ENCODE data around the gene CRLF2.
"Not testable (repeated sequence)": the region's sequence is repeated elsewhere in the genome, so short reads cannot be mapped to it uniquely, and the experiment has no call there.

The CRLF2 gene

DNA sequence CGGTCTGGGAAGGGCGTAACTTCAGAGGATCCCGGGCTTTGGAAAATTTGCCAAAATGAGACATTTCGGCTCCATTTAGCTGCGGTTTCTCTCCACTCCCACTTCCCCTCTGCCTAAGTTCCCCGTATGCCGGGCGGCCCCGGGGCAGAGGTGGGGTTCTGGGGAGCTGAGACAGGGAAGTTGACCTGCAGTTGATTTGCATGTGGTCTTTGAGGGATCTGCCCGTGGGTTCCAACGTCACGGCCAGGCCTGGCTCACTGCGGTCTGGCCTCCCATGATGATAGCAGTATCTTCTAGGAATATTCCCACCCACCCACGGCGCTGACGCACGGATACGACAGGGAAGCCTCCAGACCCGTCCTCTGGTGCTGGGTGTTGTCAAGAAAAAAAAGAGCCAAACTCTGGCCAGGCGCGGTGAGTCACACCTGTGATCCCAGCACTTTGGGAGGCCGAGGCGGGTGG lies 27.3 kb upstream of the CRLF2 start:
- no peaks in the 10 kb centered on the region for H3K79me2 ChIP-seq (ENCODE audit: insufficient read depth, low read length)
- no peak overlapping the region for H2AFZ ChIP-seq (ENCODE audit: low read length)
- peaks cover 4% of the 10 kb centered on the region for H3K4me1 ChIP-seq (ENCODE audit: insufficient read depth, low read length, poor library complexity, severe bottlenecking)
- TF ChIP-seq, protein P1, sequence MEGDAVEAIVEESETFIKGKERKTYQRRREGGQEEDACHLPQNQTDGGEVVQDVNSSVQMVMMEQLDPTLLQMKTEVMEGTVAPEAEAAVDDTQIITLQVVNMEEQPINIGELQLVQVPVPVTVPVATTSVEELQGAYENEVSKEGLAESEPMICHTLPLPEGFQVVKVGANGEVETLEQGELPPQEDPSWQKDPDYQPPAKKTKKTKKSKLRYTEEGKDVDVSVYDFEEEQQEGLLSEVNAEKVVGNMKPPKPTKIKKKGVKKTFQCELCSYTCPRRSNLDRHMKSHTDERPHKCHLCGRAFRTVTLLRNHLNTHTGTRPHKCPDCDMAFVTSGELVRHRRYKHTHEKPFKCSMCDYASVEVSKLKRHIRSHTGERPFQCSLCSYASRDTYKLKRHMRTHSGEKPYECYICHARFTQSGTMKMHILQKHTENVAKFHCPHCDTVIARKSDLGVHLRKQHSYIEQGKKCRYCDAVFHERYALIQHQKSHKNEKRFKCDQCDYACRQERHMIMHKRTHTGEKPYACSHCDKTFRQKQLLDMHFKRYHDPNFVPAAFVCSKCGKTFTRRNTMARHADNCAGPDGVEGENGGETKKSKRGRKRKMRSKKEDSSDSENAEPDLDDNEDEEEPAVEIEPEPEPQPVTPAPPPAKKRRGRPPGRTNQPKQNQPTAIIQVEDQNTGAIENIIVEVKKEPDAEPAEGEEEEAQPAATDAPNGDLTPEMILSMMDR (conservative IDR thresholded peaks at IDR 0.05; ENCODE audit: low read length), result no peak
- no peak for TF ChIP-seq EZH2phosphoT487 (IDR thresholded peaks at IDR 0.05; ENCODE audit: borderline replicate concordance)
- no peaks in the 10 kb centered on the region for H3F3A ChIP-seq (ENCODE audit: low read depth)
- no peak overlapping the region for H3K4me3 ChIP-seq (ENCODE audit: low read length, poor library complexity, severe bottlenecking)
- no peaks in the 10 kb centered on the region for H3K36me3 ChIP-seq (ENCODE audit: insufficient read depth, low read length)
- H3K9ac ChIP-seq (ENCODE audit: low read depth, low read length, poor library complexity, severe bottlenecking), result no peak overlapping the region
- H3K4me2 ChIP-seq (ENCODE audit: low read depth, low read length, poor library complexity, severe bottlenecking), result no peak overlapping the region
- no peaks in the 10 kb centered on the region for H3K9me3 ChIP-seq (ENCODE audit: insufficient read depth, low read depth, low read length)
- no peaks in the 10 kb centered on the region for H4K20me1 ChIP-seq (ENCODE audit: insufficient read depth, low read length, poor library complexity, severe bottlenecking)
- no peaks in the 10 kb centered on the region for H3K9me2 ChIP-seq (replicated peaks; ENCODE audit: low read depth, low read length)
- H3K27me3 ChIP-seq (ENCODE audit: insufficient read depth, low read length, poor library complexity, severe bottlenecking), result no peaks in the 10 kb centered on the region

DNA sequence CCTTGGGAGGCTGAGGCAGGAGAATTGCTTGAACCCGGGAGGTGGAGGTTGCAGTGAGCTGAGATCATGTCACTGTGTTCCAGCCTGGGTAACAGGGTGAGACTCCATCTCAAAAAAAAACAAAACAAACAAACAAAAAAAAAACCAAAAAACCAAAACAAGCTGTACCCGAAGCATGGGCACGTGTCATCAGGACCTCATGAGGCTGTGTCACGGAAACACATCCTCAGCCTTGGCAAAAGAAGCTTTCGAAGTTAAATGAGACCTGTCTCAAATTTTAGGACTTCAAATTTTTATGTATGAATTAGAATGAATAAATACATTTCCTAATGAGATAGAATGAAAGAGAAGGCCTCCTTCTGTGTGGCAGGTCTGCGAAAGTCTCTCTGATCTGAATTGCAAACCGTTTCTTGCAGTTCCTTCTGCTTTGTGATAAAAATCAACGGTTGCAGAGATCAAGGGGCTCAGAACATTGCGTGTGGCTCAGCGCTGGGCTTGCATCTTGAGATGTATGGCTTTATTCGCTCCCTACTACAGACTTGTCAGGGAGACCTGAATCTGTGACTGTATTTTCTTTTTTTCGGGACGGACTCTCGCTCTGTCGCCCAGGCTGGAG lies 19.5 kb upstream of the CRLF2 start:
- peak overlapping the region; percentile 41 for H3K4me3 ChIP-seq (ENCODE audit: low read length, poor library complexity, severe bottlenecking)
- H2AFZ ChIP-seq (ENCODE audit: low read length), result no peak overlapping the region; the same call in 1 of the 2 replicates
- H3K9me2 ChIP-seq (replicated peaks; ENCODE audit: low read depth, low read length), result no peaks in the 10 kb centered on the region
- H3K4me1 ChIP-seq (ENCODE audit: insufficient read depth, low read length, poor library complexity, severe bottlenecking), result peaks cover 8% of the 10 kb centered on the region
- H3K79me2 ChIP-seq (ENCODE audit: insufficient read depth, low read length), result no peaks in the 10 kb centered on the region
- H3K36me3 ChIP-seq (ENCODE audit: insufficient read depth, low read length), result no peaks in the 10 kb centered on the region
- H4K20me1 ChIP-seq (ENCODE audit: insufficient read depth, low read length, poor library complexity, severe bottlenecking), result no peaks in the 10 kb centered on the region
- TF ChIP-seq, protein P1 (conservative IDR thresholded peaks at IDR 0.05; ENCODE audit: low read length), result no peak
- TF ChIP-seq EZH2phosphoT487 (IDR thresholded peaks at IDR 0.05; ENCODE audit: borderline replicate concordance), result no peak
- H3K27me3 ChIP-seq (ENCODE audit: insufficient read depth, low read length, poor library complexity, severe bottlenecking), result no peaks in the 10 kb centered on the region
- no peaks in the 10 kb centered on the region for H3F3A ChIP-seq (ENCODE audit: low read depth)
- peak overlapping the region; percentile 69 for H3K9ac ChIP-seq (ENCODE audit: low read depth, low read length, poor library complexity, severe bottlenecking)
- no peaks in the 10 kb centered on the region for H3K9me3 ChIP-seq (ENCODE audit: insufficient read depth, low read depth, low read length)
- peak overlapping the region; percentile 42 for H3K4me2 ChIP-seq (ENCODE audit: low read depth, low read length, poor library complexity, severe bottlenecking)

DNA sequence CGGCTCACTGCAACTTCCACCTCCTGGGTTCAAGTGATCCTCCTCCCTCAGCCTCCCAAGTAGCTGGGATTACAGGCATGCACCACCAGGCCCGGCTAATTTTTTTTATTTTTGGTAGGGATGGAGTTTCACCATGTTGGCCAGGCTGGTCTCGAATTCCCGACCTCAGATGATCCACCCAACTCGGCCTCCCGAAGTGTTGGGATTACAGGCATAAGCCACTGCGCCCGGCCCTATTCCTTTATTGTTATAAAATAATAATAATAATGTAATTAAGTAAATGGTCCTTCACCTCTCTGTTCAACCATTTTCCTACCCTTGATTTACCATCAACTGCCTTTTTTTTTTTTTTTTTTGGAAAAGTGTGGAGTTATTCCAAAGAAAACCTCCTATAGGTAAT lies 15.7 kb upstream of the CRLF2 start:
- H3K4me2 ChIP-seq (ENCODE audit: low read depth, low read length, poor library complexity, severe bottlenecking); H3K4me1 ChIP-seq (ENCODE audit: insufficient read depth, low read length, poor library complexity, severe bottlenecking); H3K9me2 ChIP-seq (replicated peaks; ENCODE audit: low read depth, low read length); H3K9ac ChIP-seq (ENCODE audit: low read depth, low read length, poor library complexity, severe bottlenecking); H3F3A ChIP-seq (ENCODE audit: low read depth); H3K79me2 ChIP-seq (ENCODE audit: insufficient read depth, low read length); H3K27me3 ChIP-seq (ENCODE audit: insufficient read depth, low read length, poor library complexity, severe bottlenecking); H3K36me3 ChIP-seq (ENCODE audit: insufficient read depth, low read length); H4K20me1 ChIP-seq (ENCODE audit: insufficient read depth, low read length, poor library complexity, severe bottlenecking); H2AFZ ChIP-seq (ENCODE audit: low read length); H3K4me3 ChIP-seq (ENCODE audit: low read length, poor library complexity, severe bottlenecking); H3K9me3 ChIP-seq (ENCODE audit: insufficient read depth, low read depth, low read length): not testable (repeated sequence)

DNA sequence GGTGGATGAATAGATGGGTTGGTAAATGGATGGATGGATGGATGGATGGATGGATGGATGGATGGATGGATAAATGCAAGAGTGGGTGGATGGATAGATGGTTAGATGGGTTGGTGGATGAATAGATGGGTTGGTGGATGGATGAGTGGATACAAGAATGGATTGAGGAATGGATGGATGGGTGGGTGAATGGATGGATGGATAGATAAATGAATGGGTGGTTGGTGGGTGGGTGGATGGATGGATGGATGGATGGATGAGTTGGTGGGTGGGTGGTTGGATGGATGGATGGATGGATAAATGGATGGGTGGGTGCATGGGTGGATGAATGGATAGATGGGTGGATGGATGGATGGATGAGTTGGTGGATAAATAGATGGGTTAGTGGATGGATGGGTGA lies 13.8 kb upstream of the CRLF2 start:
- TF ChIP-seq, protein P1 (conservative IDR thresholded peaks at IDR 0.05; ENCODE audit: low read length), result no peak
- no peak for TF ChIP-seq EZH2phosphoT487 (IDR thresholded peaks at IDR 0.05; ENCODE audit: borderline replicate concordance)
- Histone ChIP-seq H3K36me3 (ENCODE audit: insufficient read depth, low read length) (no peaks in the 10 kb centered on the region), H3K27me3 (ENCODE audit: insufficient read depth, low read length, poor library complexity, severe bottlenecking) (no peaks in the 10 kb centered on the region), H3K4me1 (ENCODE audit: insufficient read depth, low read length, poor library complexity, severe bottlenecking) (peaks cover 1% of the 10 kb centered on the region), H3K4me3 (ENCODE audit: low read length, poor library complexity, severe bottlenecking) (no peak overlapping the region), H3K9me2 (replicated peaks; ENCODE audit: low read depth, low read length) (no peaks in the 10 kb centered on the region), H3K9me3 (ENCODE audit: insufficient read depth, low read depth, low read length) (no peaks in the 10 kb centered on the region), H3K79me2 (ENCODE audit: insufficient read depth, low read length) (no peaks in the 10 kb centered on the region), H3K4me2 (ENCODE audit: low read depth, low read length, poor library complexity, severe bottlenecking) (no peak overlapping the region), H3K9ac (ENCODE audit: low read depth, low read length, poor library complexity, severe bottlenecking) (no peak overlapping the region), H4K20me1 (ENCODE audit: insufficient read depth, low read length, poor library complexity, severe bottlenecking) (no peaks in the 10 kb centered on the region), H2AFZ (ENCODE audit: low read length) (no peak overlapping the region), H3F3A (ENCODE audit: low read depth) (no peaks in the 10 kb centered on the region)

Data from Loucy (cell line).